T1000 (cell line): ENCODE data around the gene SUN3.
"Not testable (repeated sequence)": the region's sequence is repeated elsewhere in the genome, so short reads cannot be mapped to it uniquely, and the experiment has no call there.

Source experiments
- DNase-seq: peaks from one replicate; lab custom pipeline; 2025; ENCODE audit warnings: mixed read lengths; lab: John Stamatoyannopoulos, UW

The SUN3 gene

DNA sequence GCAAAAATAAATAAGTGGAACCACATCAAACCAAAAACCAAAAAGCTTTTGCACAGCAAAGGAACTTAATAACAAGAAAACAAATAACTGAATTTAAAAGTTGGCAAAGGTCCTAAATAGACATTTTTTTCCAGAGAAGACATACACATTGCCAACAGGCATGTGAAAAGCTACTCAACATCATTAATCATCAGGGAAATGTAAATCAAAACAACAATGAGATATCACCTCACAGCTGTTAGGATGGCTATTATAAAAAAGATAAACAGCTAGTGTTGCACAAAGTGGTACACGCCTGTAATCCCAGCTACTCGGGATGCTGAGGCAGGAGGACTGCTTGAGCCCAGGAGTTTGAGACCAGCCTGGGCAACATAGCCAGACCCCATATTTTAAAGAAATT lies 2.2 kb upstream of the SUN3 start:
- DNase-seq: no peak

DNA sequence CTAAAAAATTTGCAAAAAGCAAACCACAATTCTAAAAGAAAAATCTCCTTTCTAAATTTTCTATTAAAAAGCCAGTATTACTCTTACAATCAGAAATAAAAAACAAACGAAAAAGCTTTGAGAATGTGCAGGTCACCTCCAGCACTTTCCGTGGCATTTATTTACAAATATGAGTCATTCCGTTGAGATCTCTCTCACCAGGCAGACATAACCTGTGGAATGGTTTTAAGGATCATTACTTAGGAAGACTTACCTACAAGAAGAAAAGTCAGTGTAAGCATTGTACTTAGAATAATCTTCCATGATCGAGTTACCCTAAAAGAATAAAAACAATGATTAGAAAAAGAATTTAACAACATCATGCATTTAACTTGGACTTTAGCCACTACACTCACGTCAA lies 3.3 kb downstream of the SUN3 start:
- DNase-seq: no peak

DNA sequence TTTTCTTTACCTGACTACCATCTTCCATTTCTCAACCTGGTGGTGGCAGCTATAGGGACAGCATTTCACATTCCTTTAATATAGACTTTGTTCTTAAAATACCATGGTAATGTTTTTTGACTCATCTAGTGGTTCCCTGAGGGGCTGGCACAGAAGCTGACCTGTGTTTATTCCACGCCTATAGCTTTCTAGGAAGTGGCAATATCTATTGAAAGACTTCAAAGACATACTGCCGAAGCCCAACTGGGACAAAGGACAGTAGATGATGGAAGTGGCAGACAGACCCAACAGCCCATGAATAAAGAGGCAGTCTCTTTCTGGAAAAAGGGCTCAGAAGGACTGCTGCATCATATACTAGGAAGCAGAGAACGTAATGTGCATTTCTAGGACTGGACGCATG lies 11.2 kb downstream of the SUN3 start:
- DNase-seq: no peak

DNA sequence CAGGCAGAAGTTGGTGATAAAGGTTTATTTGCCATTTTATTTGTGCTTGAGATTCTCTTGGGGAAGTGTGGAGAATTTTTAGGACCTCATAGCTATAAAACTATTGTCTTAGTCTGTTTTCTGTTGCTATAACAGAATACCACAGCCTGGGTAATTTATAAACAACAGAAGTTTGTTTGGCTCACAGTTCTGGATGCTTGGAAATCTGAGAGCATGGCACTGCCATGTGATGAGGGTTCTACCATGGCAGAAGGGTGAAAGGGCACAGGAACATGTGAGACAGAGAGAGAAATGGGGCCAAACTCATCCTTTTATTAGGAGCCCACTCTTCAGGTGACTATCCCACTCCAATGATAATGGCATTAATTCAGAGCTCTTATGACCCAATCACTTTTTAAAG lies 12.3 kb downstream of the SUN3 start:
- DNase-seq: no peak

DNA sequence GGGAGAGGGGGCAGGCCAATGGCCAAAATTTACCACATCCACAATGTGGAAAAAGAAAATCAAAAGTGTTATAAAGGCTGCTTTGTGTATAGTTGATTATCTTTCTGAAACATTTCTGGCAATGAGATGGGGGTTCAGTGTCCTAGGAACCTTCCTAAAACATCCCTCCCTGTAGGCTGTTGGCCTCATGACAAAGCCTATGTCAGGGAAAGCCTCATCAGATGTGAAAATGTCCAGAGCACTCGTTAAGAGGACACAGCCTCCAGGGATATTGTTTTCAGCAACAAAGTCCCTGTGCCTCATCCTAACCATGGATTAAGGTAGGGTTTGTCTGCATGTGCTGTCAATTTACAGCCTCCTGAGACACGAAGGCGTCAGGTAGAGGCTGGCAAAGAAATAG lies 17.0 kb downstream of the SUN3 start:
- no peak for DNase-seq

- DNase-seq: no peak
Measured at GRCh38 chr7:48011323-48011722, 17.6 kb downstream of the SUN3 start.

GRCh38 chr7:48009954-48010353 lies 19.0 kb downstream of the SUN3 start:
- DNase-seq: no peak

DNA sequence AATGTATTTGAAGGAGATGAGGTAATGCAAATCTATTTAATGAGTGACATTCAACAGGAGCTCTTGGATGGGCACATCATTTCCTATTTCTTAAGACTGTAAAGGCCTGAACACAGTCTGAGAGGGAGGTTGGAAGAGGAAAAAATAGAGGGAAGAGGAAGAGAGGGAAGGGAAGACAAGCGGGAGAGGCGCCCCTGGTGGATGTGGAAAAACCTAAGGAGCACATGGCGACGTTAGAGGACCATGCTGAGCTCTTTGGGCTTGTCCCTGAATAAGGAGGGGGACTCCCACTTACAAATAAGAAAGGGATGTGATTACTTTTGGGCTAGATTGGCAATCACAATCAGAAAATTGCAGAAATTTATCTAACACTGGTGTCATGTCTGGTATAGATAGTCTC lies 19.6 kb downstream of the SUN3 start:
- DNase-seq: no peak

DNA sequence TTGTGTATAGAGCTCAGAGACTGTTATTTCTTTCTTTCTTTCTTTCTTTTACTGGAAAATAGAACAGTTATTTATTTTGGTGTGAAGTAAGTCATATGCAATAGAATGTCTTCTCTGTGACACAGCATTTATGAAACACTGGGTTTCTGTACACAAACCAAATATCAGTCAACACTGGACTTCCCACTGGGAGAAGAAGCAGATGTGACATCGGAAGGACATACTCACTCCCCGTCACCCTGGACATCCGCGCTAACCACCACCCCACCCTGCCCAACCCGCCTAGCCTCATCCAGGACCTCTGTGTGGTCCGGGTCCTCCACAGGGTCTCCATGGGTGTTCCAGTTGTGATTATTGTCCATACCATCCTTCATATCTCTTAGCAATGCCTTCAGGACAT lies 22.0 kb downstream of the SUN3 start:
- DNase-seq: no peak

- no peak for DNase-seq
Measured at GRCh38 chr7:48004638-48005037, 24.3 kb downstream of the SUN3 start.

- DNase-seq: no peak
Measured at GRCh38 chr7:48004032-48004431, 24.9 kb downstream of the SUN3 start.

GRCh38 chr7:48000164-48000563 lies 28.7 kb downstream of the SUN3 start:
- DNase-seq: not testable (repeated sequence)

DNA sequence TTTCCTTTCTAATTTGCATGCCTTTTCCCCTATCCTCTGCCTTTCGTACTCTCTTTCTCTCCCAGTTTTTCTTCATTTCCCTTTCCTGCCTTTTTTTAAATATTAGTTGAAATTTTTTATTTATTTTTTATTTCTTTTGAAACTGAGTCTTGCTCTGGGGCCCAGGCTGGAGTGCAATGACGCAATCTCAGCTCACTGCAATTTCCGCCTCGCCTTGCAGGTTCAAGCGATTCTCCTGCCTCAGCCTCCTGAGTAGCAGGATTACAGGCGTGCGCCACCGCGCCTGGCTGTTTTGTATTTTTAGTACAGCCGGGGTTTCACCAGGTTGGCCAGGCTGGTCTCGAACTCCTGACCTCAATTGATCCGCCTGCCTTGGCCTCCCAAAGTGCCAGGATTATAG lies 29.5 kb downstream of the SUN3 start:
- DNase-seq: no peak

DNA sequence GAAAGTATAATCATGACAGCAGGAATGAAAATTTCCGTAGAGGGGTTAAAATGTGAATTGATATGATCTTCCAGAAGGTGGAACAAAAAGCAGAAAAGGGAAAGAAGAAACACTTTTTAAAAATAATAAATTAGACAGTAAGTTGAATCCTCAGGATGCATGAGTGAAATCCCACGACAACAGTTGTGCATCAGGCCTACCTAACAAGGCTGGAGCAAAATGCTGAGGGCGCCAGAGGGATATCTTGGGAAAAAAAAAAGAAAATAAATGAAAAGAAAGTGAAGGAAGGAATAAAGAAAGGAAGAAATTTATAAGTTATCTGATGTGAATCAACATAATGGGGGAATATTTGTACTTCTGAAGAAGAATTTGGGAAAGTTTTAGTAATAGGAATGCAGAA lies 36.5 kb downstream of the SUN3 start:
- no peak for DNase-seq

DNA sequence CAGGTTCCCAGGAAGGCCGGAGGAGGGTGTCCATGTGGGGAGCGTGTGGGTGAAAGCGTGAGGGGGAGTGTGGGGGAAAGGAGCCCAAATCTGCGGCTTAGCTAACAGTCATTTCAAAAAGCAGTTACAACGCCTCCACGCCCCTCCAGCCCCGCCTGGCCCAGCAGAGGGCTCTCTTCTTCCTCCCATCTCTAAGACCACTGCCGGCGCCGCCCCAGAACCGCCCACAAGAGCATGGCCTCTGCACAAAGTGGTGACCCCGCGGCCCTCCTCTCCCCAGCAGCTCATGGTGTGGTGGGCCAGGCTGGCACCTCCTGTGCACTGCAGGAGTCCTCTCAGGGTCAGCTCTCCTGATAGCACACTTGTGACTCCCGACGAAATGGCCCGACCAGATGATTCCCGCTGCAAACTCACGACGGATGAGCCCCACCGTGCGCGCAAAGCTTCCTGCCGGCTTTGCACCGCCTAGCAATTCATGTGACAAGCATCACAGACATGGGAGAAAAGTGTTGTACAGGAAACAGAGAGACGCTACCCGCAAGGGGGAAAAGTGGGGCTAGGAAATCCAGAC lies 37.1 kb downstream of the SUN3 start:
- no peak for DNase-seq

DNA sequence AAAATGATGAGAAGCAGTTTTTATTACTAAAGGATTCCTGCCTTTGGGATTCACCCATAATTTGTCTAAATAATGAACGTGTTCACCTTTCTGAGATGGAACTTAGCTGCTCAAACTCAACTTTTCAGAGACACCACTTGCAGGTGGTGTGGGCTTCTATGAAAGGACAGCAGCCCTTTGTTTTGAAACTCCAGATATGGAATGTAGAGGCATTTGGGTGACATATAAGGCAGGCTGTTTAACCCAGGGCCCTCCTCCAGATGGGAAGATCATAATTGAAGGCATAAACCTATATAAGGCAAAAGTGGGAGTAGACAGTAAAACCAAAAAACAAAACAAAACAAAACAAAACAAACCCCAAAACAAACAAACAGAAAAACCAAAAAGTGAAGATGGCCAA lies 37.6 kb downstream of the SUN3 start:
- no peak for DNase-seq

DNA sequence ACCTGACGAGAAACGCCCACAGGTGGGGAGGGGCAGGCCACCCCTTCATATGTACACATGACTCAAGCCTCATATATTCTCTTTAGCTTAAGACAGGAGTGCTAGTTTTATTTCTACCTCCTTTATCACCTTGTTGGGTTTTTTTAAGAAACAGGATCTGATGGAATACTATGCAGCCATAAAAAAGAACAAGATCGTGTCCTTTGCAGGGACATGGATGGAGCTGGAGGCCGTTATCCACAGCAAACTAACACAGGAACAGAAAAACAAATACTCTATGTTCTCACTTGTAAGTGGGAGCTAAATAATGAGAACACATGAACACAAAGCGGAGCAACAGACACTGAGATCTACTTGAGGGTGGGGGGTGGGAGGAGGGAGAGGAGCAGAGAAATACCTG lies 38.3 kb downstream of the SUN3 start:
- no peak for DNase-seq

- not testable (repeated sequence) for DNase-seq
Measured at GRCh38 chr7:47989607-47990400, 39.1 kb downstream of the SUN3 start.

- no peak for DNase-seq
Measured at GRCh38 chr7:47988496-47989386, 40.2 kb downstream of the SUN3 start.

GRCh38 chr7:47982610-47983009 lies 46.3 kb downstream of the SUN3 start:
- DNase-seq: no peak

DNA sequence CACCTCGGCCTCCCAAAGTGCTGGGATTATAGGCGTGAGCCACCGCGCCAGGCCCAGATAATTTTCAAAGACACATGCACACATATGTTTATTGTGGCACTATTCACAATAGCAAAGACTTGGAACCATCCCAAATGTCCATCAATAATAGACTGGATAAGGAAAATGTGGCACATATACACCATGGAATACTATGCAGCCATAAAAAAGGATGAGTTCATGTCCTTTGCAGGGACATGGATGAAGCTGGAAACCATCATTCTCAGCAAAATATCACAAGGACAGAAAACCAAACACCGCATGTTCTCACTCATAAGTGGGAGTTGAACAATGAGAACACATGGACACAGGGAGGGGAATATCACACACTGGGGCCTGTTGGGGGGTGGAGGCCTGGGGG lies 48.3 kb downstream of the SUN3 start:
- not testable (repeated sequence) for DNase-seq

GRCh38 chr7:47979832-47980181 lies 49.1 kb downstream of the SUN3 start:
- DNase-seq: no peak
